HCT116 (cell line): ENCODE data around the gene AKAP8.
"Not testable (repeated sequence)": the region's sequence is repeated elsewhere in the genome, so short reads cannot be mapped to it uniquely, and the experiment has no call there.

Experiments
- EZH2phosphoT487 ChIP-seq: fragments of 200-600 bp; IDR thresholded peaks from 2 replicates; pipeline ENCODE4 v1.6.1; 2018; ENCODE audit warnings: antibody characterized with exemption, borderline replicate concordance
- POLR2A ChIP-seq: IDR thresholded peaks from 2 replicates; pipeline ENCODE4 v1.7.0; 2011; ENCODE audit warnings: borderline replicate concordance; ENCODE audit not compliant: insufficient read depth, insufficient read length; ENCODE audit errors: extremely low read depth
- RAD21 ChIP-seq: IDR thresholded peaks from 2 replicates; pipeline ENCODE4 v1.6.1; 2012; ENCODE audit warnings: low read depth, mild to moderate bottlenecking
- SP1 ChIP-seq: IDR thresholded peaks from 2 replicates; pipeline ENCODE4 v1.6.1; 2012; ENCODE audit warnings: low read depth
- YY1 ChIP-seq: IDR thresholded peaks from 2 replicates; pipeline ENCODE4 v1.6.1; 2011; ENCODE audit warnings: low read length, low read depth, moderate library complexity, mild to moderate bottlenecking; ENCODE audit not compliant: insufficient replicate concordance; ENCODE audit errors: extremely low read depth
- TF ChIP-seq, protein P1 (sequence below), 3 experiments: fragments of 200-600 bp in 1 of 3; sonication (generic) in 1 of 3; IDR thresholded peaks in 2 of 3; conservative IDR thresholded peaks in 1 of 3; 2 replicates each; pipeline ENCODE4 v1.5.1; 2012 to 2017; ENCODE audit warnings: low read depth in 2 of 3, low read length in 2 of 3, antibody characterized with exemption in 1 of 3, borderline replicate concordance in 1 of 3, control low read depth in 1 of 3, mild to moderate bottlenecking in 1 of 3, mixed read lengths in 1 of 3, mixed run types in 1 of 3, moderate library complexity in 1 of 3; ENCODE audit not compliant: insufficient read depth in 1 of 3
- TF ChIP-seq, protein P2 (sequence below): IDR thresholded peaks from 2 replicates; pipeline ENCODE4 v1.6.1; 2012

DNA sequence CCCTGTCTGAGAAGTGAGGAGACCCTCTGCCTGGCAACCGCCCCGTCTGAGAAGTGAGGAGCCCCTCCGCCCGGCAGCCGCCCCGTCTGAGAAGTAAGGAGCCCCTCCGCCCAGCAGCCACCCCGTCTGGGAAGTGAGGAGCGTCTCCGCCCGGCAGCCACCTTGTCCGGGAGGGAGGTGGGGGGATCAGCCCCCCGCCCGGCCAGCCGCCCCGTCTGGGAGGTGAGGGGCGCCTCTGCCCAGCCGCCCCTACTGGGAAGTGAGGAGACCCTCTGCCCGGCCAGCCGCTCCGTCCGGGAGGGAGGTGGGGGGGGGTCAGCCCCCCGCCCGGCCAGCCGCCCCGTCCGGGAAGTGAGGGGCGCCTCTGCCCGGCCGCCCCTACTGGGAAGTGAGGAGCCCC, 16.5 kb downstream of the AKAP8 start:
- TF ChIP-seq, protein P1, sequence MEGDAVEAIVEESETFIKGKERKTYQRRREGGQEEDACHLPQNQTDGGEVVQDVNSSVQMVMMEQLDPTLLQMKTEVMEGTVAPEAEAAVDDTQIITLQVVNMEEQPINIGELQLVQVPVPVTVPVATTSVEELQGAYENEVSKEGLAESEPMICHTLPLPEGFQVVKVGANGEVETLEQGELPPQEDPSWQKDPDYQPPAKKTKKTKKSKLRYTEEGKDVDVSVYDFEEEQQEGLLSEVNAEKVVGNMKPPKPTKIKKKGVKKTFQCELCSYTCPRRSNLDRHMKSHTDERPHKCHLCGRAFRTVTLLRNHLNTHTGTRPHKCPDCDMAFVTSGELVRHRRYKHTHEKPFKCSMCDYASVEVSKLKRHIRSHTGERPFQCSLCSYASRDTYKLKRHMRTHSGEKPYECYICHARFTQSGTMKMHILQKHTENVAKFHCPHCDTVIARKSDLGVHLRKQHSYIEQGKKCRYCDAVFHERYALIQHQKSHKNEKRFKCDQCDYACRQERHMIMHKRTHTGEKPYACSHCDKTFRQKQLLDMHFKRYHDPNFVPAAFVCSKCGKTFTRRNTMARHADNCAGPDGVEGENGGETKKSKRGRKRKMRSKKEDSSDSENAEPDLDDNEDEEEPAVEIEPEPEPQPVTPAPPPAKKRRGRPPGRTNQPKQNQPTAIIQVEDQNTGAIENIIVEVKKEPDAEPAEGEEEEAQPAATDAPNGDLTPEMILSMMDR (IDR thresholded peaks at IDR 0.05 in 2 of 3, conservative IDR thresholded peaks at IDR 0.05 in 1 of 3; ENCODE audit: borderline replicate concordance in 1 of 3, insufficient read depth in 1 of 3, low read depth in 2 of 3, low read length in 2 of 3), result not testable (repeated sequence)
- TF ChIP-seq, protein P2, sequence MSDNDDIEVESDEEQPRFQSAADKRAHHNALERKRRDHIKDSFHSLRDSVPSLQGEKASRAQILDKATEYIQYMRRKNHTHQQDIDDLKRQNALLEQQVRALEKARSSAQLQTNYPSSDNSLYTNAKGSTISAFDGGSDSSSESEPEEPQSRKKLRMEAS, result not testable (repeated sequence)
- not testable (repeated sequence) for TF ChIP-seq YY1, SP1, EZH2phosphoT487, POLR2A, RAD21
